Right ventricle myocardium superior (tissue), 1 donor: Measurements from ENCODE around the gene TNP2. TPM values are rescaled to one million over a fixed set of nuclear protein-coding genes. Genes with fewer than 3 reads are reported as not detected.
"Not testable (repeated sequence)": the region's sequence is repeated elsewhere in the genome, so short reads cannot be mapped to it uniquely, and the experiment has no call there.

Source experiments
- ATAC-seq: fragments of 200-7000 bp; cut with Tn5 transposase; one replicate; pipeline ENCODE4 v1.9.1; 2020; ENCODE audit warnings: mild to moderate bottlenecking; ENCODE audit not compliant: poor library complexity
- DNase-seq: peaks from one replicate; pipeline ENCODE4 v3.0.0-alpha.2; 2020
- intact Hi-C: fragments of 100-400 bp; cut with DNase I; formaldehyde crosslinking; loops from one replicate; pipeline ENCODE4 v1.11.2; 2022
- total RNA-seq: library from RNA; stranded (reverse); fragmentation: NEBNext Ultra II Directional; extraction: Animal tissue kit (Norgen Biotek cat#: 25700); gene quantifications from one replicate; pipeline ENCODE4 v1.2.1, GENCODE V29; 2021
- donor health status: DM: no; HTN: yes; CAD: no; lungs with severe emphysema.

TNP2 gene
- total RNA-seq, 1 donor from 2014 or later = not detected

- DNase-seq = no peak
- ATAC-seq = no peak
- intact Hi-C loops = no loop called here
These were observed 33.9 kb upstream of the TNP2 start for GRCh38 chr16:11302977-11303376.

GRCh38 chr16:11301645-11302501, 32.7 kb upstream of the TNP2 start:
- DNase-seq (no peak), ATAC-seq (no peak)
- intact Hi-C loops = no loop called here

GRCh38 chr16:11300560-11300892, 31.4 kb upstream of the TNP2 start:
- intact Hi-C loops = no loop called here
- DNase-seq = no peak
- no peak for ATAC-seq

GRCh38 chr16:11299865-11300559, 30.9 kb upstream of the TNP2 start:
- intact Hi-C loops = no loop called here
- no peak for DNase-seq
- ATAC-seq = no peak

- DNase-seq, intact Hi-C loops, ATAC-seq: not testable (repeated sequence)
These were observed 29.9 kb upstream of the TNP2 start for GRCh38 chr16:11298950-11299547.

- intact Hi-C loops = no loop called here
These were observed 29.2 kb upstream of the TNP2 start for GRCh38 chr16:11298143-11298900.

GRCh38 chr16:11297492-11298142, 28.5 kb upstream of the TNP2 start:
- peak; percentile 97 for ATAC-seq
- intact Hi-C loops = no loop called here
- DNase-seq = peak; percentile 87

More at GRCh38 chr16:11298143-11298900, 29.2 kb upstream of the TNP2 start:
- no peak for ATAC-seq
- no peak for DNase-seq

GRCh38 chr16:11296706-11297491, 27.8 kb upstream of the TNP2 start:
- ATAC-seq (peak; percentile 80), DNase-seq (no peak)
- intact Hi-C loops = no loop called here

- ATAC-seq (no peak), DNase-seq (no peak)
- intact Hi-C loops = no loop called here
These were observed 27.2 kb upstream of the TNP2 start for GRCh38 chr16:11296351-11296705.

GRCh38 chr16:11295672-11296071, 26.5 kb upstream of the TNP2 start:
- intact Hi-C loops = no loop called here
- ATAC-seq = no peak

GRCh38 chr16:11292076-11292748, 23.1 kb upstream of the TNP2 start:
- intact Hi-C loops = no loop called here
- ATAC-seq = no peak
- no peak for DNase-seq

More at GRCh38 chr16:11295672-11296071, 26.5 kb upstream of the TNP2 start:
- DNase-seq = no peak

- no peak for DNase-seq
- no peak for ATAC-seq
- intact Hi-C loops = no loop called here
These were observed 22.1 kb upstream of the TNP2 start for GRCh38 chr16:11291091-11291703.

- ATAC-seq (no peak), DNase-seq (no peak)
- intact Hi-C loops = no loop called here
These were observed 21.2 kb upstream of the TNP2 start for GRCh38 chr16:11290102-11290893.

- DNase-seq, intact Hi-C loops, ATAC-seq: not testable (repeated sequence)
These were observed 20.6 kb upstream of the TNP2 start for GRCh38 chr16:11289696-11290095.

GRCh38 chr16:11289202-11289601, 20.1 kb upstream of the TNP2 start:
- ATAC-seq (no peak), DNase-seq (no peak)
- intact Hi-C loops = no loop called here

- ATAC-seq = no peak
- intact Hi-C loops = no loop called here
These were observed 16.7 kb upstream of the TNP2 start for GRCh38 chr16:11285842-11286241.

More at GRCh38 chr16:11285842-11286241, 16.7 kb upstream of the TNP2 start:
- DNase-seq = no peak
